Ishikawa (cell line): ENCODE results near the gene PBX1.

Experiments used
- CEBPB ChIP-seq: IDR thresholded peaks from 2 replicates; pipeline ENCODE4 v1.6.1; 2012
- CREB1 ChIP-seq: IDR thresholded peaks from 2 replicates; pipeline ENCODE4 v1.6.1; 2012; ENCODE audit warnings: low read depth
- EGR1 ChIP-seq: IDR thresholded peaks from 2 replicates; pipeline ENCODE4 v1.6.1; 2012
- EP300 ChIP-seq: IDR thresholded peaks from 2 replicates; pipeline ENCODE4 v1.6.1; 2012; ENCODE audit warnings: borderline replicate concordance
- FOXM1 ChIP-seq: IDR thresholded peaks from 2 replicates; pipeline ENCODE4 v1.6.1; 2012; ENCODE audit warnings: low read depth, borderline replicate concordance
- NFIC ChIP-seq: IDR thresholded peaks from 2 replicates; pipeline ENCODE4 v1.6.1; 2012
- RAD21 ChIP-seq: IDR thresholded peaks from 2 replicates; pipeline ENCODE4 v1.6.1; 2012; ENCODE audit warnings: low read depth
- TAF1 ChIP-seq: IDR thresholded peaks from 2 replicates; pipeline ENCODE4 v1.6.1; 2012; ENCODE audit warnings: low read depth, mild to moderate bottlenecking
- TCF12 ChIP-seq: IDR thresholded peaks from 2 replicates; pipeline ENCODE4 v1.6.1; 2012; ENCODE audit warnings: low read depth
- TEAD4 ChIP-seq: IDR thresholded peaks from 2 replicates; pipeline ENCODE4 v1.6.1; 2012
- YY1 ChIP-seq: IDR thresholded peaks from 2 replicates; pipeline ENCODE4 v1.6.1; 2012; ENCODE audit warnings: low read depth
- ZBTB7A ChIP-seq: IDR thresholded peaks from 2 replicates; pipeline ENCODE4 v1.6.1; 2012; ENCODE audit warnings: low read depth
- TF ChIP-seq, protein P1 (sequence below): IDR thresholded peaks from 2 replicates; pipeline ENCODE4 v1.6.1; 2012
- TF ChIP-seq, protein P2 (sequence below): IDR thresholded peaks from 2 replicates; pipeline ENCODE4 v1.6.1; 2012; ENCODE audit warnings: low read depth, mild to moderate bottlenecking
- TF ChIP-seq, protein P3 (sequence below): IDR thresholded peaks from 2 replicates; pipeline ENCODE4 v1.6.1; 2012

Gene PBX1

DNA sequence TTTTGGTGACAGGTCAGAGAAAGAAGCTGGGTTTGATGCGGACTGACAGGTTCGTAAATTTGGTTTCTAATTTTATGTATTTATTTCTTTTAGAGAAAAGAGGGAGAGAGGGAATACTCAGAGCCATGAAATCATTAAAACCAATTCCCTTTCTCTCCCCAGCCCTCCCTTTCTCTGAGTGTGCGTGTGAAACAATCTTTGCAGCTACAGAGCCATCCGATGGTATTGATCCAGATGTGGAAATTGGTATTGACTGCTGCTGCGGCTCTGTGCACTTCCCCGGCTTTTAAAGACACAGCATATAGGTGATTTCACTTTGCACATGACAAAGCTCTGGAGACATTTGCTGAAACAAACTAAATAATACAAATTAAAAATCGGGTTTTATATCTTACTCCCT lies 42.4 kb upstream of the PBX1 start:
- TF ChIP-seq TAF1 (no peak), EP300 (no peak), TEAD4 (no peak), NFIC (no peak), CREB1 (no peak)
- TF ChIP-seq, protein P1, sequence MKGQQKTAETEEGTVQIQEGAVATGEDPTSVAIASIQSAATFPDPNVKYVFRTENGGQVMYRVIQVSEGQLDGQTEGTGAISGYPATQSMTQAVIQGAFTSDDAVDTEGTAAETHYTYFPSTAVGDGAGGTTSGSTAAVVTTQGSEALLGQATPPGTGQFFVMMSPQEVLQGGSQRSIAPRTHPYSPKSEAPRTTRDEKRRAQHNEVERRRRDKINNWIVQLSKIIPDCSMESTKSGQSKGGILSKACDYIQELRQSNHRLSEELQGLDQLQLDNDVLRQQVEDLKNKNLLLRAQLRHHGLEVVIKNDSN = no peak
- TF ChIP-seq, protein P2, sequence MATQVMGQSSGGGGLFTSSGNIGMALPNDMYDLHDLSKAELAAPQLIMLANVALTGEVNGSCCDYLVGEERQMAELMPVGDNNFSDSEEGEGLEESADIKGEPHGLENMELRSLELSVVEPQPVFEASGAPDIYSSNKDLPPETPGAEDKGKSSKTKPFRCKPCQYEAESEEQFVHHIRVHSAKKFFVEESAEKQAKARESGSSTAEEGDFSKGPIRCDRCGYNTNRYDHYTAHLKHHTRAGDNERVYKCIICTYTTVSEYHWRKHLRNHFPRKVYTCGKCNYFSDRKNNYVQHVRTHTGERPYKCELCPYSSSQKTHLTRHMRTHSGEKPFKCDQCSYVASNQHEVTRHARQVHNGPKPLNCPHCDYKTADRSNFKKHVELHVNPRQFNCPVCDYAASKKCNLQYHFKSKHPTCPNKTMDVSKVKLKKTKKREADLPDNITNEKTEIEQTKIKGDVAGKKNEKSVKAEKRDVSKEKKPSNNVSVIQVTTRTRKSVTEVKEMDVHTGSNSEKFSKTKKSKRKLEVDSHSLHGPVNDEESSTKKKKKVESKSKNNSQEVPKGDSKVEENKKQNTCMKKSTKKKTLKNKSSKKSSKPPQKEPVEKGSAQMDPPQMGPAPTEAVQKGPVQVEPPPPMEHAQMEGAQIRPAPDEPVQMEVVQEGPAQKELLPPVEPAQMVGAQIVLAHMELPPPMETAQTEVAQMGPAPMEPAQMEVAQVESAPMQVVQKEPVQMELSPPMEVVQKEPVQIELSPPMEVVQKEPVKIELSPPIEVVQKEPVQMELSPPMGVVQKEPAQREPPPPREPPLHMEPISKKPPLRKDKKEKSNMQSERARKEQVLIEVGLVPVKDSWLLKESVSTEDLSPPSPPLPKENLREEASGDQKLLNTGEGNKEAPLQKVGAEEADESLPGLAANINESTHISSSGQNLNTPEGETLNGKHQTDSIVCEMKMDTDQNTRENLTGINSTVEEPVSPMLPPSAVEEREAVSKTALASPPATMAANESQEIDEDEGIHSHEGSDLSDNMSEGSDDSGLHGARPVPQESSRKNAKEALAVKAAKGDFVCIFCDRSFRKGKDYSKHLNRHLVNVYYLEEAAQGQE = no peak
- TF ChIP-seq, protein P3, sequence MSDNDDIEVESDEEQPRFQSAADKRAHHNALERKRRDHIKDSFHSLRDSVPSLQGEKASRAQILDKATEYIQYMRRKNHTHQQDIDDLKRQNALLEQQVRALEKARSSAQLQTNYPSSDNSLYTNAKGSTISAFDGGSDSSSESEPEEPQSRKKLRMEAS = no peak

DNA sequence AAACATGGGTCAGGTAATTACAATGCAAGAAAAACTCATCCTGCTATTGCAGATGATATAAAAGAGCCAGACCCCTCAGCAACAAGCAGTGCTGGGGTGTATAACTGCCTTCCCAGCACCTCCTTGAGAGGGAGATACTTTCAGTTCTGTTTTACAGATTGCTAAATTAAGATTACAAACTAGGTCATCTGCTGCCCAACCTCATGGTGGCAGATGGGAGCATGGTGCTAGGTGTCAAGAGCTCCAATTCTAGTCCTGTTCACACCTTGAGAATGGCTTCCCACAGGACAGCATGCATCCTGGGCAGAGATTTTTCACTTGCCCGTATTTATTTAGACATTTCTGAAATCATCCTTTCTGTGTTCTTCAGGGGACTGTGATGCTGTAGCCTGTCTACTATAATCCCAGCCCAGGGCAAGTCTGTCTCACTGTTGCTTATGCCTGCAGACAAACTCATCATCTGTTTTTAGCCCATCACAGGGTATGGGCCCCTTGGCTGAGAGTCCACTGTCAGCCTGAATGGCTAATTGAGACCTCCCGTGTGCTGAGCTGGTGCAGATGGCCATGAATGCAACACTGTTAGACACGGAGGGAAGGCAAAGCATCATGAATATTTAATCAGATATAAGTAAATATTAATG lies 40.2 kb upstream of the PBX1 start:
- TF ChIP-seq, protein P2 = no peak
- TF ChIP-seq TEAD4 (no peak), EP300 (no peak), TAF1 (no peak), FOXM1 (no peak), CEBPB (no peak), TCF12 (no peak), EGR1 (no peak), NFIC (no peak), RAD21 (no peak), ZBTB7A (no peak), CREB1 (no peak), YY1 (no peak)
- TF ChIP-seq, protein P1 = no peak
- TF ChIP-seq, protein P3 = no peak

DNA sequence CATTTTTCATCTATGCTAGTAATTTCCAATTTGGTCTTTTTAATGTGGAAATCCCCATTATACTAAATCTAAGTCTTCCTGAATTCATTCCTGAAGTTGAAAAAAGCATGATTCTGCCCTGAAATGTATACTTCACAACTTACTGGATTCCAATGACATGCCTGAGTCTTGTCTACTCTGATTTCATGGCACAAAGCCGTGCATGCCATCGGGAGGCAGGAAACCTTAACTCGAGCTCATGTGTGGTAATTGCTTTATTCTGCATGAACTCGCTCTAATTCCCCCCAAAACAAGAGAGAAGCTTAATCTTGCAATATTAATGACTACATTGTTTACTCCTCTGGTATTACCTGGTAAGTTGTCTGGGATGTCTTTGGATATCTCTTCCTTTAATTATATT lies 39.6 kb upstream of the PBX1 start:
- TF ChIP-seq, protein P3 = no peak
- TF ChIP-seq NFIC (no peak), EP300 (no peak), FOXM1 (no peak), TCF12 (no peak), CREB1 (no peak), CEBPB (no peak), YY1 (no peak), EGR1 (no peak), RAD21 (no peak), TEAD4 (no peak)
- TF ChIP-seq, protein P1 = no peak

DNA sequence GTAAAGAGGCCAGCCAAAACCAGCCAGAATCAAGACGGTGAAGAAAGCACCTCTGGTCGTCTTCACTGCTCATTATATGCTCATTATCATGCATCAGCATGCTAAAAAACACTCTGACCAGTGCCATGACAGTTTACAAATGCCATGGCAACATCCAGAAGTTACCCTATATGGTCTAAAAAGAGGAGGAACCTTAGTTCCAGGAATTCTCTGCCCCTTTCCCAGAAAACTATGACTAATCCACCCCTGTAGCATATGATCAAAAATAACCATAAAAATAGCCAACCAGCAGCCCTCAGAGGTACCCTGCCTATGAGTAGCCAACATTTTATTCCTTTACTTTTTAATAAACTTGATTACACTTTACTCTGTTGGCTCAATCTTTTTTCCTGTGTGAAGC lies 34.2 kb upstream of the PBX1 start:
- TF ChIP-seq EP300 (no peak), ZBTB7A (no peak)
- TF ChIP-seq, protein P2 = no peak
